Fibroblast of skin of right biceps (primary cell): ENCODE results near the gene ACKR3.

ENCODE experiments used
- DNase-seq: peaks from one replicate; pipeline ENCODE4 v3.0.0-alpha.2; 2013

ACKR3 gene

GRCh38 chr2:236570081-236570868 is 650 bp downstream of the ACKR3 start:
- DNase-seq: no peak

GRCh38 chr2:236571145-236571544 is 1.5 kb downstream of the ACKR3 start:
- no peak for DNase-seq

- DNase-seq: no peak
Measured at GRCh38 chr2:236572482-236572881, 2.9 kb downstream of the ACKR3 start.

- no peak for DNase-seq
Measured at GRCh38 chr2:236573066-236573929, 3.7 kb downstream of the ACKR3 start.

- DNase-seq: no peak
Measured at GRCh38 chr2:236574000-236574399, 4.4 kb downstream of the ACKR3 start.

- DNase-seq: no peak
Measured at GRCh38 chr2:236574424-236575145, 5.0 kb downstream of the ACKR3 start.

- DNase-seq: no peak
Measured at GRCh38 chr2:236575510-236575909, 5.9 kb downstream of the ACKR3 start.

- DNase-seq: peak; percentile 59
Measured at GRCh38 chr2:236576087-236576486, 6.5 kb downstream of the ACKR3 start.

- DNase-seq: no peak
Measured at GRCh38 chr2:236576953-236577352, 7.3 kb downstream of the ACKR3 start.

GRCh38 chr2:236577481-236578410 is 8.1 kb downstream of the ACKR3 start:
- DNase-seq: no peak

GRCh38 chr2:236578411-236578846 is 8.8 kb downstream of the ACKR3 start:
- no peak for DNase-seq

- DNase-seq: no peak
Measured at GRCh38 chr2:236579048-236579745, 9.6 kb downstream of the ACKR3 start.

- DNase-seq: no peak
Measured at GRCh38 chr2:236579746-236580315, 10.2 kb downstream of the ACKR3 start.

- DNase-seq: no peak
Measured at GRCh38 chr2:236580746-236581355, 11.2 kb downstream of the ACKR3 start.

- DNase-seq: no peak
Measured at GRCh38 chr2:236581546-236581945, 11.9 kb downstream of the ACKR3 start.

GRCh38 chr2:236582968-236583367 is 13.3 kb downstream of the ACKR3 start:
- DNase-seq: no peak

GRCh38 chr2:236583621-236584203 is 14.1 kb downstream of the ACKR3 start:
- no peak for DNase-seq

GRCh38 chr2:236584521-236585384 is 15.1 kb downstream of the ACKR3 start:
- peak; percentile 41 for DNase-seq

- DNase-seq: no peak
Measured at GRCh38 chr2:236585966-236586365, 16.3 kb downstream of the ACKR3 start.
